ENCODE data around the gene SEMA4C.

DNA sequence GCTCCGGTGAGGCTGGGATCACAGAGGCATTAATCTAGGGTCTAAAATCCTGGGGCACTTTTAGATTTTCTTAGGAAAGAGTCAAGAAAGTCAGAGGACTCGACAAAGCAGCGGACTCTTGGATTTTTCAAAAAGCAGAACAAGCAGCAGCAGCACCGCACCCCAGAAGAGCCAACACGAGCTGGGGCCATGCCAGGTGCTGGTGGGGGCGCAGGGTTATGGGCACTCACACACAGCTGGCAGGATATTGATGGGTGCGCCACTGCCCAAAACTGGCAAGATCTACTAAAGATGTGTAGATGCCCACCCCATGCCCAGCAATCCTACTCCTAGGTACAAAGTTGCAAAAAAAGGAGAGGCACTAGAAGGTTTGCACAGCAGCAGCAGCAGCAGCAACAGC is 33.9 kb upstream of the SEMA4C start:
- TF ChIP-seq, protein P1, sequence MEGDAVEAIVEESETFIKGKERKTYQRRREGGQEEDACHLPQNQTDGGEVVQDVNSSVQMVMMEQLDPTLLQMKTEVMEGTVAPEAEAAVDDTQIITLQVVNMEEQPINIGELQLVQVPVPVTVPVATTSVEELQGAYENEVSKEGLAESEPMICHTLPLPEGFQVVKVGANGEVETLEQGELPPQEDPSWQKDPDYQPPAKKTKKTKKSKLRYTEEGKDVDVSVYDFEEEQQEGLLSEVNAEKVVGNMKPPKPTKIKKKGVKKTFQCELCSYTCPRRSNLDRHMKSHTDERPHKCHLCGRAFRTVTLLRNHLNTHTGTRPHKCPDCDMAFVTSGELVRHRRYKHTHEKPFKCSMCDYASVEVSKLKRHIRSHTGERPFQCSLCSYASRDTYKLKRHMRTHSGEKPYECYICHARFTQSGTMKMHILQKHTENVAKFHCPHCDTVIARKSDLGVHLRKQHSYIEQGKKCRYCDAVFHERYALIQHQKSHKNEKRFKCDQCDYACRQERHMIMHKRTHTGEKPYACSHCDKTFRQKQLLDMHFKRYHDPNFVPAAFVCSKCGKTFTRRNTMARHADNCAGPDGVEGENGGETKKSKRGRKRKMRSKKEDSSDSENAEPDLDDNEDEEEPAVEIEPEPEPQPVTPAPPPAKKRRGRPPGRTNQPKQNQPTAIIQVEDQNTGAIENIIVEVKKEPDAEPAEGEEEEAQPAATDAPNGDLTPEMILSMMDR (conservative IDR thresholded peaks at IDR 0.05; ENCODE audit: low read depth, low read length) = no peak
- TF ChIP-seq POLR2A (IDR thresholded peaks at IDR 0.05; ENCODE audit: low read depth, low read length) = no peak
- TF ChIP-seq, protein P2, sequence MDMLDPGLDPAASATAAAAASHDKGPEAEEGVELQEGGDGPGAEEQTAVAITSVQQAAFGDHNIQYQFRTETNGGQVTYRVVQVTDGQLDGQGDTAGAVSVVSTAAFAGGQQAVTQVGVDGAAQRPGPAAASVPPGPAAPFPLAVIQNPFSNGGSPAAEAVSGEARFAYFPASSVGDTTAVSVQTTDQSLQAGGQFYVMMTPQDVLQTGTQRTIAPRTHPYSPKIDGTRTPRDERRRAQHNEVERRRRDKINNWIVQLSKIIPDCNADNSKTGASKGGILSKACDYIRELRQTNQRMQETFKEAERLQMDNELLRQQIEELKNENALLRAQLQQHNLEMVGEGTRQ (IDR thresholded peaks at IDR 0.05; ENCODE audit: low read depth, low read length) = no peak
- no peak for TF ChIP-seq CHD1 (IDR thresholded peaks at IDR 0.05; ENCODE audit: low read depth, low read length)
